HG03460 (cell line): ENCODE data around the gene KCNH6.

Source experiments
- ATAC-seq: cut with Tn5 transposase; IDR thresholded peaks from one replicate; pipeline ENCODE4 v1.9.1; 2021; ENCODE audit not compliant: unreplicated experiment

The KCNH6 gene

GRCh38 chr17:63595132-63595531 is 72.0 kb downstream of the KCNH6 start:
- no peak for ATAC-seq
